Fibroblast of skin of abdomen (primary cell): ENCODE measurements around the gene TRPT1.
A peak's percentile ranks its signal among the peaks of the same experiment; 100 is the strongest.

Experiments
- DNase-seq: peaks from one replicate; pipeline ENCODE4 v3.0.0-alpha.2; 2013

TRPT1 gene

DNA sequence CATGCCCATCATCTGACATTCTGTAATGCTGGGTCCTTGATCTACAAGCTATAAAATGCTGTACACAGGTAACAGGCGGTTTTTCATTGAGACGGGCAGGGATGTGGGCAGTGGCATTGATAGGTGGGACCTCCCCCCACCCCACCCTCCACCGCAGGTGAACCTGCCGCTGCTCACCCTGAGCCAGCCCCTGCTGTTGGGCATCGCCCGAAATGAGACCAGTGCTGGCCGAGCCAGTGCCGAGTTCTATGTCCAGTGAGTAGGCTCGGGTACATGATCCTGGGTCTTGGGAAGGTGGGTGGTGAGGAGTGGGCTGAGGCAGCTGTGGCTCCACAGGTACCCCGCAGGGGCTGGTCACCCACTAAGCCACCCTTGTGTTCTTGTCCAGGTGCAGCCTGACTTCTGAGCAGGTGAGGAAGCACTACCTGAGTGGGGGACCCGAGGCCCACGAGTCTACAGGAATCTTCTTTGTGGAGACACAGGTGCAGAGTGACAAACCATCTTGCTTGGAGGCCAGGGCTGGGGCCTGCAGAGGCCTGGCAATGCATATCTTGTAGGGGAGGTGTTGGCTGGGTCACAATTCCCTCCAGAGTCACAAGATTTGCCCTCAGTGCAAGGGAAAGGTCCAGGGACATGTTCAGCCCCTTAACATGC is 3.2 kb upstream of the TRPT1 start:
- no peak for DNase-seq

DNA sequence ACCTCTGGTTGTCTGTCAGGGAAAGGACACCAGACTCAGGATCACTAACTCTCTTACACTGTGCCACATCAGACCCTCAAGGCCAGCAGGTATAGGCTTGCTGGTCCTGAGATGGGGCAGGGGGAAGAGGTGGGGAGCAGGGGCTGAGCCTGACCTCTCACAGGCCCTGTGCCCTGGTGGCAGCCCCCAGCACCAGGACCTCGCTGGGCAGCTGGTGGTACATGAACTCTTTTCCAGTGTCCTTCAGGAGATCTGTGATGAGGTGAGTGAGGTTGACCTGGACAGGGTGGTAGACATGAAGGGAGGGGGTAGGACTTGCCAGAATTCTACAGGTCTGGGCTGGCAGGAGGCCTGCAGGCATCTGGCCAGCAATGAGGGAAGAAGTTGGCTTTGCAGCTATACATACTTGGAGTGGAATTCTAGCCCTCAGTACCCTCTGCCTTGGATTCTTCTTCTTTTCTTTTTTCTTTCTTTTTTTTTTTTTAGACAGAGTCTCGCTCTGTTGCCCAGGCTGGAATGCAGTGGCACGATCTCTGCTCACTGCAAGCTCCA is 1.5 kb upstream of the TRPT1 start:
- no peak for DNase-seq

DNA sequence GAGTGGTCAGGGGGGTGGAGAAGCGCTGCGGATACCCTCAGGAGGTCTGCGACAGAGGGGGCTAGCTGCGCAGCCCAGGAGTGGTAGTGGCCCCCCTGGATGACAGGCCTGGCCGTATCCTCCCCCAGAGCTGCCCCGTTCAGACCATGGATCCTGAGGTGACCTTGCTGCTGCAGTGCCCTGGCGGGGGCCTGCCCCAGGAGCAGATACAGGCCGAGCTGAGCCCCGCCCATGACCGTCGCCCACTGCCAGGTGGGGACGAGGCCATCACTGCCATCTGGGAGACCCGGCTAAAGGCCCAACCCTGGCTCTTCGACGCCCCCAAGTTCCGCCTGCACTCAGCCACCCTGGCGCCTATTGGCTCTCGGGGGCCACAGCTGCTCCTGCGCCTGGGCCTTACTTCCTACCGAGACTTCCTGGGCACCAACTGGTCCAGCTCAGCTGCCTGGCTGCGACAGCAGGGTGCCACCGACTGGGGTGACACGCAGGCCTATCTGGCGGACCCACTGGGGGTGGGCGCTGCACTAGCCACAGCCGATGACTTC is 593 bp upstream of the TRPT1 start:
- DNase-seq: no peak

GRCh38 chr11:64224891-64225607 is 937 bp downstream of the TRPT1 start:
- DNase-seq: no peak

DNA sequence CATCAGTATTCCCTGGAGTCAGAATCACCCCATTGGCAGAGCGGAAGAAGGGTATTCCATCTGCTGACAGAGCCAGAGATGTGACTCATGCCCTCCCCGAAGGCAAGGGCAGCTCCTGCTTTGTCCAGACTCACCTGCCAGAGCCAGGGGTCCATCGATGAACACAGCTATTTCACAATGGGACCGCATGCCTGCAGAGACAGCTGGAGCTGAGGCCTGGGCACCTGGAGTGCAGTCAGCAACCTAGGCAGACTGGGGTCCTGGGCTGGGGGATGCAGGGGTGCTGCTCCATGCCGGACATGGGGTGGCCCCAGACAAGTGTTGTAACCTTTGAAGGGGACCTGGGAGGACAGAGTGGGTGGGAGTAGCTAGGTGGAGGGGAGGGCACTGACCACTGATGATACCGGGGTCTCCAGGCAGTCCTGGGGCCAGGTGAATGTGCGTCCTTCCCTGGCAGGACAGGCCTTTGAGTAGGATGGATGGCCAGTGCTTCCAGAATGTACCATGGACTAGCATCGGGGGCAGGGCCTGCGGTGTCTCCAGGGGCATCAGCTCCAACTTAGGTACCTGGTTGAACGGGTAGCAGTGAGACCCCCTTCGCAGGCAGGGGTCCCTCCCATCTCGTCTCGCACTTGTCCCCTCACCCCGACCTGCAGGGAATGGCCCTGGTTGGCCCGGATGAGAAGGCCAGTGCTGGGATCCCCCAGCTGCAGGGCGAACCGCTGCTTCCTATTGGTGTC is 1.7 kb downstream of the TRPT1 start:
- DNase-seq: no peak

- DNase-seq: no peak
These were observed 2.9 kb downstream of the TRPT1 start for GRCh38 chr11:64223001-64223651.

DNA sequence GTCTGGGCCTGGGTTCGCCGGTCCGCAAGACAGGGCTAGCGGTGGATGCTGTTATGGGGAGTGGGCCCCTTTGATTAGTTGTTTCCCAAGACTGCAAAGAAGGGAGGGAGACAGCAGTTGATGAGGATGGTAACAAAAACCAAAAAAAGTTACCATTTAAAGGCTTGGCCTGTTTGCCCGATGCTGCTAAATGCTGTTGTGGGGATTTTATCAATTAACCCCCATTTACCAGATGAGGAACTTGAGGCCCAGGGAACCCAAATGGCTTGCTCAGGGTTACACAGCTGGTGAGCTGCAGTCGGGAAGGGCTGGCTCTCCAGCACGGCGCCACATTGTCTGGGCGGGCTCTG is 3.4 kb downstream of the TRPT1 start:
- DNase-seq: no peak

GRCh38 chr11:64220798-64221197 is 5.2 kb downstream of the TRPT1 start:
- DNase-seq: no peak

DNA sequence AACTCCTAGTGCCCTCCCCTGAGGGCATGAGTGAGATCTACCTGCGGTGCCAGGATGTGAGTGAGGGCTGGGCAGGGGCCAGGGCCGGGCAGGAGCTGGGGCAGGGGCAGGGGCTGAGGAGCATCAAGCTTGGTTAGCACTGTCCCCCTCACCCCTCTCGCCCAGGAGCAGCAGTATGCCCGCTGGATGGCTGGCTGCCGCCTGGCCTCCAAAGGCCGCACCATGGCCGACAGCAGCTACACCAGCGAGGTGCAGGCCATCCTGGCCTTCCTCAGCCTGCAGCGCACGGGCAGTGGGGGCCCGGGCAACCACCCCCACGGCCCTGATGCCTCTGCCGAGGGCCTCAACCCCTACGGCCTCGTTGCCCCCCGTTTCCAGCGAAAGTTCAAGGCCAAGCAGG is 5.7 kb downstream of the TRPT1 start:
- DNase-seq: no peak

DNA sequence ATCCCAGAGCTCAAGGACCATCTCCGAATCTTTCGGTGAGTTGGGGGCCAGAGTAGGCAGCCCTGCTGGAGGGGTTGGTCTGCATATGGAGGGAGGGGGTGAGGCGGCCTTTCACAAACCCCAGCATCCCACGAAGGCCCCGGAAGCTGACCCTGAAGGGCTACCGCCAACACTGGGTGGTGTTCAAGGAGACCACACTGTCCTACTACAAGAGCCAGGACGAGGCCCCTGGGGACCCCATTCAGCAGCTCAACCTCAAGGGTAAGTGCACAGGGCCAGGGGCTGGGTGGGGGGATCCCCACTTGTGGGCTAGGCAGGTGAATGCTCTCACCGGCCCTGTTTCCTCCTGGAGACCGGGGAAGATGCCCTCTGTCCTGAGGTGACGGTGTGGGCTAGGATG is 6.2 kb downstream of the TRPT1 start:
- no peak for DNase-seq

DNA sequence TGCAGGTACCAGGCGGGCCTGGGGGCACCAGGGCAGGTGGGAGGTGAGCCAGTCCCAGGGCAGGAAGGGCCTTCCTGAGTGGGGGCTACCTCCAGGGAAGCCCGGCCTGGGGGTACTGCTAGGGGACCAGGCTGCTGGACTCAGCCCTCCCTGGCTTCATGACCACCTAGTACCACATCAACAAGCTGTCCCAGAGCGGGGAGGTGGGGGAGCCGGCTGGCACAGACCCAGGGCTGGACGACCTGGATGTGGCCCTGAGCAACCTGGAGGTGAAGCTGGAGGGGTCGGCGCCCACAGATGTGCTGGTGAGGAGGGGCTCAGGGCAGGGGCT is 6.7 kb downstream of the TRPT1 start:
- no peak for DNase-seq

DNA sequence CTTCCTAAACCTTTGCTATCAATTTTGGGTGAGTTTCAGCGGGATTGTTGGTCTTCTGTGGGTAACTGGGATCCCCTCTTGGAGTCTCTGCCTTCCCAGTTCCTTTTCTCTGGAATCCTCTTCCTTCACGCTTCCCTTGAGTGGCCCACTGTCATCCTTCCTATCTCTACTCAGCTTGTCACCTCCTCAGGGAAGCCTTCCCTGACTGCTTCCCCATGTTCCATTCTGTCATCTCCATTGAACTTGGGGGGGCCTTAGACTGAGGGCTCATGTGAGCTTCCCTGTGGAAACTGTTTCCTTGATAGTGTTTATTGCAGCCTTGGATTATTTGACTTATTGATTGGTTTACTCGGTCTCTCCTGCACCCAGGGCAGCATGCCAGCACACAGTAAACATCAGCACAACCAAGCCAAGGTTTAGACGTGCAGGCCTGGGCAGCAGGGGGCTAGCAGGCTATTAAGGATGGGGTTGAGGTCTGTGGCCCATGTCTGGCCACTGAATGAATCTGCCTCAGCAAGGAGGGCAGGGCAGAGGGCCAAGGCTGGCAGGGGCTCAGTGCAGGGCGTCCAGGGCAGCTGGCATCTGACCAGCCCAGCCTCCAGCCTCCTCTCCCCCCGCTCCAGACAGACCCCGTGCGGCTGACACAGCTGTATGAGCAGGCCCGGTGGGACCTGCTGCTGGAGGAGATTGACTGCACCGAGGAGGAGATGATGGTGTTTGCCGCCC is 7.2 kb downstream of the TRPT1 start:
- DNase-seq: no peak

- no peak for DNase-seq
These were observed 9.1 kb downstream of the TRPT1 start for GRCh38 chr11:64216879-64217278.

- DNase-seq: no peak
These were observed 14.7 kb downstream of the TRPT1 start for GRCh38 chr11:64211181-64211872.

GRCh38 chr11:64210301-64211020 is 15.5 kb downstream of the TRPT1 start:
- no peak for DNase-seq

GRCh38 chr11:64209563-64209843 is 16.5 kb downstream of the TRPT1 start:
- DNase-seq: no peak

GRCh38 chr11:64208796-64209562 is 17.0 kb downstream of the TRPT1 start:
- DNase-seq: no peak

GRCh38 chr11:64208086-64208795 is 17.7 kb downstream of the TRPT1 start:
- no peak for DNase-seq

GRCh38 chr11:64207256-64208085 is 18.5 kb downstream of the TRPT1 start:
- peak; percentile 67 for DNase-seq
